Neural cell (in vitro differentiated cells): ENCODE measurements around the gene NEURL2.

Experiments used
- CTCF ChIP-seq: fragments of 450-650 bp; IDR thresholded peaks from 2 replicates; pipeline ENCODE4 v1.5.1; 2014; ENCODE audit warnings: antibody characterized with exemption, mild to moderate bottlenecking, moderate library complexity; ENCODE audit not compliant: poor library complexity, severe bottlenecking
- EP300 ChIP-seq: fragments of 450-650 bp; conservative IDR thresholded peaks from 2 replicates; pipeline ENCODE4 v1.6.1; 2014; ENCODE audit warnings: antibody characterized with exemption, mild to moderate bottlenecking, moderate library complexity; ENCODE audit not compliant: poor library complexity, severe bottlenecking
- EZH2 ChIP-seq: fragments of 200-600, 300-800 bp; shearing (Covaris generic), sonication (generic); IDR thresholded peaks from 2 replicates; pipeline ENCODE4 v1.6.1; 2014; ENCODE audit warnings: antibody characterized with exemption, low read length, borderline replicate concordance, mild to moderate bottlenecking; ENCODE audit not compliant: insufficient read depth, poor library complexity, severe bottlenecking
- MXI1 ChIP-seq: fragments of 450-650 bp; conservative IDR thresholded peaks from 2 replicates; pipeline ENCODE4 v1.6.1; 2014; ENCODE audit warnings: antibody characterized with exemption, mild to moderate bottlenecking; ENCODE audit not compliant: poor library complexity, severe bottlenecking
- POLR2AphosphoS5 ChIP-seq: IDR thresholded peaks from 2 replicates; pipeline ENCODE4 v1.6.1; 2012
- RAD21 ChIP-seq: fragments of 450-650 bp; conservative IDR thresholded peaks from 2 replicates; pipeline ENCODE4 v1.6.1; 2014; ENCODE audit warnings: antibody characterized with exemption, mild to moderate bottlenecking, moderate library complexity
- REST ChIP-seq: IDR thresholded peaks from 2 replicates; pipeline ENCODE4 v1.6.1; 2012; ENCODE audit warnings: borderline replicate concordance
- SMC3 ChIP-seq: fragments of 450-650 bp; conservative IDR thresholded peaks from 2 replicates; pipeline ENCODE4 v1.6.1; 2014; ENCODE audit warnings: antibody characterized with exemption, mild to moderate bottlenecking, moderate library complexity; ENCODE audit not compliant: poor library complexity
- TAF1 ChIP-seq: IDR thresholded peaks from 2 replicates; pipeline ENCODE4 v1.6.1; 2012; ENCODE audit warnings: low read depth

GRCh38 chr20:45918779-45919537 is 27.9 kb upstream of the NEURL2 start:
- TF ChIP-seq EP300 (no peak), CTCF (no peak), EZH2 (no peak), TAF1 (no peak), POLR2AphosphoS5 (no peak), REST (no peak), RAD21 (no peak), SMC3 (no peak), MXI1 (no peak)
